HEK293 (cell line): ENCODE data around the gene OXSR1.

ENCODE experiments used
- CTCF ChIA-PET: fragments of 350-600 bp; formaldehyde crosslinking; extraction: SDS; loops from one replicate; lab custom pipeline; 2021; ENCODE audit warnings: antibody characterized with exemption; lab: Yijun Ruan, JAX
- POLR2A ChIA-PET: fragments of 300-600 bp; formaldehyde crosslinking; extraction: SDS; loops from one replicate; lab custom pipeline; 2020; ENCODE audit warnings: antibody characterized with exemption, inconsistent platforms; lab: Yijun Ruan, JAX
- H3K27ac ChIP-seq: fragments of 200-500 bp; sonication (Bioruptor generic); 2 replicates; pipeline ENCODE4 v1.5.1; 2014; ENCODE audit warnings: low read depth, low read length, control low read depth, inconsistent platforms; ENCODE audit errors: extremely low read depth
- H3K36me3 ChIP-seq, 2 experiments: fragments of 200-500 bp in 1 of 2; sonication (Bioruptor generic) in 1 of 2; 1 replicate in 1 of 2; 2 replicates in 1 of 2; pipeline ENCODE4 v1.5.1; 2014 to 2017; ENCODE audit warnings: inconsistent platforms in 2 of 2, low read length in 2 of 2; ENCODE audit not compliant: control insufficient read depth in 2 of 2, insufficient read depth in 1 of 2
- H3K4me1 ChIP-seq: fragments of 200-500 bp; sonication (Bioruptor generic); 2 replicates; pipeline ENCODE4 v1.5.1; 2014; ENCODE audit warnings: mild to moderate bottlenecking, low read length, inconsistent platforms; ENCODE audit not compliant: control insufficient read depth, insufficient read depth
- H3K4me3 ChIP-seq: 2 replicates; pipeline ENCODE4 v1.5.1; 2011; ENCODE audit warnings: low read depth, mild to moderate bottlenecking, control low read depth, low read length, moderate library complexity
- H3K9me3 ChIP-seq: fragments of 200-500 bp; sonication (Bioruptor generic); 2 replicates; pipeline ENCODE4 v1.5.1; 2014; ENCODE audit warnings: low read depth, low read length, inconsistent platforms; ENCODE audit not compliant: control insufficient read depth, insufficient read depth
- EGR2 ChIP-seq: fragments of 450-650 bp; formaldehyde crosslinking; IDR thresholded peaks from 2 replicates; pipeline ENCODE4 v1.5.1; 2016; ENCODE audit warnings: low read depth, missing biosample characterization, missing genetic modification characterization
- GLIS1 ChIP-seq: fragments of 450-650 bp; formaldehyde crosslinking; IDR thresholded peaks from 2 replicates; pipeline ENCODE4 v1.5.1; 2016; ENCODE audit warnings: missing biosample characterization, missing genetic modification characterization
- HOXA7 ChIP-seq: sonication (generic); formaldehyde crosslinking; IDR thresholded peaks from 2 replicates; pipeline ENCODE4 v1.8.1; 2022; ENCODE audit warnings: missing genetic modification reagents, borderline replicate concordance
- KLF9 ChIP-seq: fragments of 450-650 bp; formaldehyde crosslinking; IDR thresholded peaks from 2 replicates; pipeline ENCODE4 v1.5.1; 2016; ENCODE audit warnings: missing biosample characterization, missing genetic modification characterization, low read depth
- MZF1 ChIP-seq: fragments of 450-650 bp; formaldehyde crosslinking; IDR thresholded peaks from 2 replicates; pipeline ENCODE4 v1.5.1; 2017; ENCODE audit warnings: missing biosample characterization, missing genetic modification characterization, borderline replicate concordance
- PRDM1 ChIP-seq: fragments of 450-650 bp; formaldehyde crosslinking; IDR thresholded peaks from 2 replicates; pipeline ENCODE4; 2016; ENCODE audit warnings: missing biosample characterization, missing genetic modification characterization
- RBAK ChIP-seq: fragments of 450-650 bp; formaldehyde crosslinking; IDR thresholded peaks from 2 replicates; pipeline ENCODE4 v1.5.1; 2016; ENCODE audit warnings: missing biosample characterization, missing genetic modification characterization
- ZBTB11 ChIP-seq: fragments of 450-650 bp; formaldehyde crosslinking; conservative IDR thresholded peaks from 2 replicates; pipeline ENCODE4 v1.5.1; 2016; ENCODE audit warnings: low read depth, missing biosample characterization, missing genetic modification characterization
- ZBTB17 ChIP-seq: fragments of 450-650 bp; formaldehyde crosslinking; IDR thresholded peaks from 2 replicates; pipeline ENCODE4 v1.5.1; 2016; ENCODE audit warnings: missing biosample characterization, missing genetic modification characterization
- ZBTB49 ChIP-seq: fragments of 450-650 bp; formaldehyde crosslinking; IDR thresholded peaks from 2 replicates; pipeline ENCODE4 v1.5.1; 2016; ENCODE audit warnings: missing biosample characterization, missing genetic modification characterization, low read depth
- ZBTB8A ChIP-seq: fragments of 450-650 bp; formaldehyde crosslinking; IDR thresholded peaks from 2 replicates; pipeline ENCODE4 v1.5.1; 2016; ENCODE audit warnings: missing biosample characterization, missing genetic modification characterization
- ZNF10 ChIP-seq: fragments of 450-650 bp; formaldehyde crosslinking; IDR thresholded peaks from 2 replicates; pipeline ENCODE4 v1.5.1; 2017; ENCODE audit warnings: missing biosample characterization, missing genetic modification characterization
- ZNF132 ChIP-seq: fragments of 450-650 bp; formaldehyde crosslinking; IDR thresholded peaks from 2 replicates; pipeline ENCODE4 v1.5.1; 2017; ENCODE audit warnings: missing biosample characterization, missing genetic modification characterization, borderline replicate concordance
- ZNF157 ChIP-seq: fragments of 450-650 bp; formaldehyde crosslinking; IDR thresholded peaks from 2 replicates; pipeline ENCODE4 v1.5.1; 2016; ENCODE audit warnings: missing biosample characterization, missing genetic modification characterization
- ZNF16 ChIP-seq: fragments of 450-650 bp; formaldehyde crosslinking; IDR thresholded peaks from 2 replicates; pipeline ENCODE4 v1.5.1; 2016; ENCODE audit warnings: low read depth, missing biosample characterization, missing genetic modification characterization
- ZNF18 ChIP-seq: fragments of 450-650 bp; formaldehyde crosslinking; IDR thresholded peaks from 2 replicates; pipeline ENCODE4 v1.5.1; 2016; ENCODE audit warnings: missing biosample characterization, missing genetic modification characterization
- ZNF184 ChIP-seq: fragments of 450-650 bp; IDR thresholded peaks from 2 replicates; pipeline ENCODE4 v1.5.1; 2018; ENCODE audit warnings: missing biosample characterization, mild to moderate bottlenecking, missing genetic modification characterization
- ZNF214 ChIP-seq: fragments of 450-650 bp; formaldehyde crosslinking; IDR thresholded peaks from 2 replicates; pipeline ENCODE4 v1.5.1; 2017; ENCODE audit warnings: missing biosample characterization, mild to moderate bottlenecking, missing genetic modification characterization, borderline replicate concordance
- ZNF221 ChIP-seq: fragments of 450-650 bp; formaldehyde crosslinking; IDR thresholded peaks from 2 replicates; pipeline ENCODE4 v1.5.1; 2017; ENCODE audit warnings: missing biosample characterization, missing genetic modification characterization, borderline replicate concordance
- ZNF366 ChIP-seq: fragments of 450-650 bp; formaldehyde crosslinking; conservative IDR thresholded peaks from 2 replicates; pipeline ENCODE4 v1.5.1; 2016; ENCODE audit warnings: missing biosample characterization, missing genetic modification characterization
- ZNF37A ChIP-seq: fragments of 450-650 bp; IDR thresholded peaks from 2 replicates; pipeline ENCODE4 v1.5.1; 2018; ENCODE audit warnings: missing biosample characterization, missing genetic modification characterization
- ZNF423 ChIP-seq: fragments of 450-650 bp; formaldehyde crosslinking; IDR thresholded peaks from 2 replicates; pipeline ENCODE4 v1.5.1; 2016; ENCODE audit warnings: missing biosample characterization, missing genetic modification characterization
- ZNF521 ChIP-seq: fragments of 450-650 bp; formaldehyde crosslinking; IDR thresholded peaks from 2 replicates; pipeline ENCODE4 v1.5.1; 2017; ENCODE audit warnings: missing biosample characterization, mild to moderate bottlenecking, missing genetic modification characterization
- ZNF529 ChIP-seq: fragments of 450-650 bp; formaldehyde crosslinking; IDR thresholded peaks from 2 replicates; pipeline ENCODE4 v1.5.1; 2017; ENCODE audit warnings: missing genetic modification characterization, missing biosample characterization; ENCODE audit not compliant: insufficient replicate concordance
- ZNF544 ChIP-seq: fragments of 450-650 bp; formaldehyde crosslinking; IDR thresholded peaks from 2 replicates; pipeline ENCODE4 v1.5.0; 2017; ENCODE audit warnings: missing biosample characterization, missing genetic modification characterization
- ZNF548 ChIP-seq: fragments of 450-650 bp; formaldehyde crosslinking; IDR thresholded peaks from 2 replicates; pipeline ENCODE4 v1.5.1; 2016; ENCODE audit warnings: missing biosample characterization, missing genetic modification characterization
- ZNF626 ChIP-seq: fragments of 450-650 bp; sonication (Bioruptor Pico); formaldehyde crosslinking; IDR thresholded peaks from 2 replicates; pipeline ENCODE4 v1.5.1; 2018; ENCODE audit warnings: missing biosample characterization, missing genetic modification characterization, inconsistent platforms
- ZNF654 ChIP-seq: fragments of 450-650 bp; formaldehyde crosslinking; IDR thresholded peaks from 2 replicates; pipeline ENCODE4 v1.5.1; 2016; ENCODE audit warnings: low read depth, missing biosample characterization, missing genetic modification characterization
- ZNF670 ChIP-seq: fragments of 450-650 bp; formaldehyde crosslinking; IDR thresholded peaks from 2 replicates; pipeline ENCODE4 v1.5.1; 2016; ENCODE audit warnings: missing biosample characterization, missing genetic modification characterization, low read depth
- ZNF704 ChIP-seq: fragments of 450-650 bp; formaldehyde crosslinking; IDR thresholded peaks from 2 replicates; pipeline ENCODE4 v1.5.1; 2016; ENCODE audit warnings: missing biosample characterization, missing genetic modification characterization
- ZNF707 ChIP-seq: fragments of 450-650 bp; formaldehyde crosslinking; IDR thresholded peaks from 2 replicates; pipeline ENCODE4 v1.5.1; 2016; ENCODE audit warnings: missing biosample characterization, missing genetic modification characterization

The OXSR1 gene

GRCh38 chr3:38247366-38248035, 82.2 kb downstream of the OXSR1 start:
- Histone ChIP-seq H3K27ac (no peak overlapping the region), H3K9me3 (no peaks in the 10 kb centered on the region), H3K4me3 (no peak overlapping the region), H3K4me1 (no peaks in the 10 kb centered on the region), H3K36me3 (peaks cover 0 to 67% of the 10 kb centered on the region in 2 experiments; a peak in 1 of 3 replicates)
- CTCF ChIA-PET = interaction anchor here (0.6 to 2.5 kb wide), 5 partner anchors 11 to 370 kb away, joined by 3 to 11 read pairs (median 4); no protein-coding TSS in a partner anchor
- POLR2A ChIA-PET = interaction anchor here (0.6 to 1.1 kb wide), 2 partner anchors 83 to 110 kb away, joined by 3 to 4 read pairs; partner anchors contain the start of genes ACAA1 and OXSR1
- TF ChIP-seq ZBTB17 (tag by site-specific recombination) (no peak), ZNF366 (tag by site-specific recombination) (peak; percentile 25; the same call in 1 of the 2 replicates), ZNF214 (tag by site-specific recombination) (no peak), MZF1 (tag by site-specific recombination) (no peak), ZNF132 (tag by site-specific recombination) (no peak), ZNF184 (tag by site-specific recombination) (no peak), KLF9 (no peak), ZNF157 (tag by site-specific recombination) (no peak), PRDM1 (no peak), ZNF10 (tag by site-specific recombination) (no peak), ZNF548 (tag by site-specific recombination) (no peak), ZNF16 (tag by site-specific recombination) (no peak), ZNF529 (no peak), ZBTB8A (no peak), GLIS1 (tag by site-specific recombination) (peak; percentile 28; the same call in 1 of the 2 replicates), ZBTB11 (tag by site-specific recombination) (no peak), RBAK (tag by site-specific recombination) (no peak), EGR2 (tag by site-specific recombination) (no peak), HOXA7 (CRISPR knock-in tag) (no peak), ZNF670 (tag by site-specific recombination) (no peak), ZNF626 (no peak), ZNF654 (tag by site-specific recombination) (peak; percentile 16; the same call in 1 of the 2 replicates), ZNF18 (tag by site-specific recombination) (no peak), ZNF221 (no peak), ZNF707 (tag by site-specific recombination) (no peak), ZNF544 (tag by site-specific recombination) (no peak), ZNF521 (tag by site-specific recombination) (no peak), ZNF704 (tag by site-specific recombination) (no peak), ZNF37A (tag by site-specific recombination) (no peak), ZBTB49 (no peak), ZNF423 (tag by site-specific recombination) (no peak)
